ENCODE results near the gene UBE3D.
"Not testable (repeated sequence)": the region's sequence is repeated elsewhere in the genome, so short reads cannot be mapped to it uniquely, and the experiment has no call there.

Gene UBE3D

GRCh38 chr6:82971877-82972460 lies 93.7 kb downstream of the UBE3D start:
- no peak for DNase-seq

GRCh38 chr6:82970839-82971238 lies 94.8 kb downstream of the UBE3D start:
- DNase-seq: no peak

GRCh38 chr6:82968708-82969107 lies 96.9 kb downstream of the UBE3D start:
- no peak for DNase-seq

GRCh38 chr6:82963191-82963925 lies 102.3 kb downstream of the UBE3D start:
- no peak for DNase-seq

- no peak for DNase-seq
These were observed 106.2 kb downstream of the UBE3D start for GRCh38 chr6:82959385-82959941.

GRCh38 chr6:82958551-82958950 lies 107.1 kb downstream of the UBE3D start:
- DNase-seq: no peak

- DNase-seq: no peak
These were observed 107.8 kb downstream of the UBE3D start for GRCh38 chr6:82957868-82958245.

GRCh38 chr6:82957171-82957867 lies 108.3 kb downstream of the UBE3D start:
- no peak for DNase-seq

GRCh38 chr6:82955841-82956240 lies 109.8 kb downstream of the UBE3D start:
- DNase-seq: no peak

- DNase-seq: no peak
These were observed 110.6 kb downstream of the UBE3D start for GRCh38 chr6:82954937-82955577.

- DNase-seq: no peak
These were observed 111.3 kb downstream of the UBE3D start for GRCh38 chr6:82954356-82954755.

GRCh38 chr6:82953871-82954270 lies 111.8 kb downstream of the UBE3D start:
- DNase-seq: no peak

GRCh38 chr6:82951935-82952334 lies 113.7 kb downstream of the UBE3D start:
- DNase-seq: no peak

GRCh38 chr6:82951389-82951788 lies 114.3 kb downstream of the UBE3D start:
- no peak for DNase-seq

GRCh38 chr6:82930915-82931314 lies 134.7 kb downstream of the UBE3D start:
- not testable (repeated sequence) for DNase-seq

- DNase-seq: no peak
These were observed 140.7 kb downstream of the UBE3D start for GRCh38 chr6:82924799-82925535.

GRCh38 chr6:82921258-82921657 lies 144.4 kb downstream of the UBE3D start:
- DNase-seq: no peak

- DNase-seq: no peak
These were observed 148.1 kb downstream of the UBE3D start for GRCh38 chr6:82917346-82918064.

- no peak for DNase-seq
These were observed 150.0 kb downstream of the UBE3D start for GRCh38 chr6:82915666-82916065.

- DNase-seq: no peak
These were observed 151.1 kb downstream of the UBE3D start for GRCh38 chr6:82914511-82914910.

GRCh38 chr6:82910820-82911219 lies 154.8 kb downstream of the UBE3D start:
- DNase-seq: no peak

GRCh38 chr6:82910395-82910794 lies 155.2 kb downstream of the UBE3D start:
- no peak for DNase-seq

Measured in COR-L47 (cell line).